Vagina (tissue), 2 donors: ENCODE measurements around the gene GANAB. TPM values are rescaled to one million over a fixed set of nuclear protein-coding genes. Genes with fewer than 3 reads are reported as not detected.

Experiments used
- DNase-seq, 2 donors: peaks; one replicate each; pipeline ENCODE4 v3.0.0-alpha.2; 2017; ENCODE audit errors: extremely low spot score in 2 of 2
- H3K27ac ChIP-seq: fragments of 200-600 bp; sonication (generic); one replicate; pipeline ENCODE4 v1.5.1; 2019
- H3K27me3 ChIP-seq: fragments of 200-600 bp; sonication (generic); one replicate; pipeline ENCODE4 v1.5.1; 2019
- H3K36me3 ChIP-seq, 2 donors: fragments of 200-600 bp; sonication (generic); one replicate each; pipeline ENCODE4 v1.5.1; 2017 to 2019
- H3K4me1 ChIP-seq: fragments of 200-600 bp; sonication (generic); one replicate; pipeline ENCODE4 v1.5.1; 2019
- H3K4me3 ChIP-seq, 2 donors: fragments of 200-600 bp; sonication (generic); 1 replicate in 1 of 2; 2 replicates in 1 of 2; pipeline ENCODE4 v1.5.1; 2016 to 2019
- H3K9me3 ChIP-seq: fragments of 200-600 bp; sonication (generic); one replicate; pipeline ENCODE4 v1.5.1; 2019
- POLR2A ChIP-seq, 2 donors: fragments of 450-650 bp; IDR thresholded peaks; one replicate each; pipeline ENCODE4 v1.6.1; 2017; ENCODE audit warnings: antibody characterized with exemption in 2 of 2, mild to moderate bottlenecking in 2 of 2, moderate library complexity in 2 of 2
- POLR2AphosphoS5 ChIP-seq, 2 donors: sonication (generic); formaldehyde crosslinking; IDR thresholded peaks; one replicate each; pipeline ENCODE4 v1.9.0; 2017; ENCODE audit warnings: antibody characterized with exemption in 2 of 2, mild to moderate bottlenecking in 2 of 2, low read depth in 1 of 2; ENCODE audit not compliant: insufficient read depth in 1 of 2
- intact Hi-C: fragments of 100-400 bp; cut with DNase I; formaldehyde crosslinking; loops from one replicate; pipeline ENCODE4 v1.15.1; 2023
- total RNA-seq: library from RNA; depleted of rRNA; stranded (reverse); fragments of >200 nt; gene quantifications from one replicate; pipeline ENCODE4 v1.2.3, GENCODE V29; 2016
- TF ChIP-seq, protein P1 (sequence below), 3 experiments: fragments of 450-650 bp in 2 of 3; fragments of 200-600 bp in 1 of 3; sonication (generic) in 1 of 3; IDR thresholded peaks; one replicate each; pipeline ENCODE4 v1.5.1; 2017 to 2019; ENCODE audit warnings: antibody characterized with exemption in 3 of 3, mild to moderate bottlenecking in 2 of 3, moderate library complexity in 2 of 3

GANAB gene
- total RNA-seq, 1 donor from 2014 or later = 129 TPM

DNA sequence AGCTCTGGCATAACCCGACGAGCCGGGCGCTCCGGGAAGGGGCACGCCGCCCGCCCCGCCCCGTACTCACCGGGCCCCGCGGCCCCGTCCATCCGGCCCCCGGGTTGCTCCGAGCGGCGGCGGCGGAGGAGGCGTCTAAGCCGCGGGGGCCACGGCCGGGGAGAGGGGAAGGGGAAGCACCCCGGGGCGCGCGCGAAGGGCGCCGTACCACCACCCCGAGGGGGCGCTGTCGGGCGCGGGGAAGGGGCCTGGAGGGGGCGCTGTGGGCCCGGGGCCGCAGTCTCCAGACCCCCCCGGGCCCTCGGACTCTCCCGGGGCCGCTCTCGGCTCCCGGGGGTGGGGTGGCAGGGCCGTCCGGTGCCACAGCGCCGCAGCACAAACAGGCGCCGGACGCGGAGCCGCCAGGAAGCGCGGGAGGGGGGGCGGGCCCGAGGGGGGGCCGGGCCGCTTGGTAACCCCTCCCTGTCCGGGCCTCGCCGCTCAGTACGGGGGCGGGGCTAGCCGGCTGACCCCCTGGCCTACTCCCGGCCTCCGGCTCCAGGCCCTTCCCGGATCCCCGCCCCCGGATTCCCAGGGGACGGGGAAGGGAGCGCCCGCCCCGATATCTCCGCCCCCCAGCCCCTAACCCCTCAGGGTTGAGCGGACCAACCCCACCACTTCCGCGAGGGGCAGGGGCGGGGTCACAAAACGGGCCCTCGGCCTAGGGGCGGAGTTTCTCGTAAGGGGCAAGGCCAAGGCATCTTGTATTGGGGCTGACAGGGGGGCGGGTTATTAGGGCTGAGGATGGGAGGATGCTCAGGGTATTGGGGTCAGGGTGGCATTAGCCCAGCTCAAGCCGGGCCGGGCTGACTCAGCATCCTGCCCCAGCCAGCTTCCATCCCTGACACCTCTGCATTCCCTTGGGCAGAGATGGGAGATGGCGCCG is 33.8 kb downstream of the GANAB start, which contains the start of the genes EML3 and ROM1:
TSS of gene EML3 (minus strand) at position 410 of the 925 bp plus-strand sequence. CDS start at position 92, 318 bp downstream.
TSS of gene ROM1 (plus strand) at position 892 of the 925 bp plus-strand sequence. CDS start at position 917, 25 bp downstream.
- H3K4me3 ChIP-seq = peak within 1 kb of the TSS; percentile 83 to 96
- peak within 1 kb of the TSS; percentile 92 for H3K27ac ChIP-seq
- DNase-seq = no peak
- peaks cover 42% of the 10 kb centered on the region for H3K4me1 ChIP-seq
- peaks cover 0 to 33% of the 10 kb centered on the region in 2 donors for H3K36me3 ChIP-seq
- H3K9me3 ChIP-seq = no peaks in the 10 kb centered on the region
- TF ChIP-seq, protein P1, sequence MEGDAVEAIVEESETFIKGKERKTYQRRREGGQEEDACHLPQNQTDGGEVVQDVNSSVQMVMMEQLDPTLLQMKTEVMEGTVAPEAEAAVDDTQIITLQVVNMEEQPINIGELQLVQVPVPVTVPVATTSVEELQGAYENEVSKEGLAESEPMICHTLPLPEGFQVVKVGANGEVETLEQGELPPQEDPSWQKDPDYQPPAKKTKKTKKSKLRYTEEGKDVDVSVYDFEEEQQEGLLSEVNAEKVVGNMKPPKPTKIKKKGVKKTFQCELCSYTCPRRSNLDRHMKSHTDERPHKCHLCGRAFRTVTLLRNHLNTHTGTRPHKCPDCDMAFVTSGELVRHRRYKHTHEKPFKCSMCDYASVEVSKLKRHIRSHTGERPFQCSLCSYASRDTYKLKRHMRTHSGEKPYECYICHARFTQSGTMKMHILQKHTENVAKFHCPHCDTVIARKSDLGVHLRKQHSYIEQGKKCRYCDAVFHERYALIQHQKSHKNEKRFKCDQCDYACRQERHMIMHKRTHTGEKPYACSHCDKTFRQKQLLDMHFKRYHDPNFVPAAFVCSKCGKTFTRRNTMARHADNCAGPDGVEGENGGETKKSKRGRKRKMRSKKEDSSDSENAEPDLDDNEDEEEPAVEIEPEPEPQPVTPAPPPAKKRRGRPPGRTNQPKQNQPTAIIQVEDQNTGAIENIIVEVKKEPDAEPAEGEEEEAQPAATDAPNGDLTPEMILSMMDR (IDR thresholded peaks at IDR 0.05) = peak; percentile 65 to 100 (median 79)
- TF ChIP-seq POLR2A (IDR thresholded peaks at IDR 0.05) = no peak
- peak; percentile 42 to 74 for TF ChIP-seq POLR2AphosphoS5 (IDR thresholded peaks at IDR 0.05; ENCODE audit: insufficient read depth in 1 of 2, low read depth in 1 of 2)
- intact Hi-C loops = loop anchor here (10.0 kb wide), 1 partner anchor 1708 kb away; the partner anchor contains the start of gene PRPF19
- H3K27me3 ChIP-seq = no peaks in the 10 kb centered on the region

DNA sequence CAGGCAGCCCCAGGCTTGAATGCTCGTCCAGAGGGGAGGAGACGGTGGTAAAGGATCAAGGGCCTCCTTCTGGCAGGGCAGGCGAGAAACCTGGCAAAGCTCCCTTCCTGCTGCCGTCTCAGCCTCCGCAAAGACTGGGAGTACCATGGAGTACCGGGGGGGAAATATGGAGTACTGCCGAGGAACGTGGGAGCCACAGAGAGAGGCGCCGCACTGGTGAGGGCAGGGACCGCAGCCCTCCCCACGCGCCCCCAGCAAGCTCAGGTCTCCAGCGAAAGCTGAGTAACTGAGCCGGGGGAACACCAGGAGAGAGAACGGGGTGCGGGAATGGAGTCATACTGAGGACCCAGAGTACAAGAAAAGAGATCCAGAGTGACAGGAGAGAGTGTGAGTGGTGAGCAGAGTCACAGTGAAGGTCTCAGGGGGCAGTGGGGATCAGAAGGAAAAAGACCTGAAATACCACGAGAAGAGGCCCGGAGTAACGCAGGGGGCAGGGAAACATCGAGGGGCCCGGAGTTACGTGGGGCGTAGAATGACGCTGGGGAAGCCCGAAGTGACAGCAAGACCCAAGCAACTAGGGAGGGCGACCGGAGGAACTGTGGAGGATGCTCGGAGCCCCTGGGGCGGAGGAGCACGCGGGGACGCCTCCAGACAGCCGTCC is 34.6 kb downstream of the GANAB start:
- peaks cover 42% of the 10 kb centered on the region for H3K4me1 ChIP-seq
- intact Hi-C loops = loop anchor here (10.0 kb wide), 1 partner anchor 1707 kb away; the partner anchor contains the start of gene PRPF19
- peak overlapping the region; percentile 83 to 96 for H3K4me3 ChIP-seq
- no peak for DNase-seq
- peaks cover 0 to 27% of the 10 kb centered on the region in 2 donors for H3K36me3 ChIP-seq
- peak overlapping the region; percentile 92 for H3K27ac ChIP-seq
- peak in 1 of 2 donors; percentile 22 for TF ChIP-seq POLR2A (IDR thresholded peaks at IDR 0.05)
- peak in 1 of 2 donors; percentile 48 for TF ChIP-seq POLR2AphosphoS5 (IDR thresholded peaks at IDR 0.05; ENCODE audit: insufficient read depth in 1 of 2, low read depth in 1 of 2)
- TF ChIP-seq, protein P1 (IDR thresholded peaks at IDR 0.05) = no peak
- no peaks in the 10 kb centered on the region for H3K27me3 ChIP-seq
- no peaks in the 10 kb centered on the region for H3K9me3 ChIP-seq

DNA sequence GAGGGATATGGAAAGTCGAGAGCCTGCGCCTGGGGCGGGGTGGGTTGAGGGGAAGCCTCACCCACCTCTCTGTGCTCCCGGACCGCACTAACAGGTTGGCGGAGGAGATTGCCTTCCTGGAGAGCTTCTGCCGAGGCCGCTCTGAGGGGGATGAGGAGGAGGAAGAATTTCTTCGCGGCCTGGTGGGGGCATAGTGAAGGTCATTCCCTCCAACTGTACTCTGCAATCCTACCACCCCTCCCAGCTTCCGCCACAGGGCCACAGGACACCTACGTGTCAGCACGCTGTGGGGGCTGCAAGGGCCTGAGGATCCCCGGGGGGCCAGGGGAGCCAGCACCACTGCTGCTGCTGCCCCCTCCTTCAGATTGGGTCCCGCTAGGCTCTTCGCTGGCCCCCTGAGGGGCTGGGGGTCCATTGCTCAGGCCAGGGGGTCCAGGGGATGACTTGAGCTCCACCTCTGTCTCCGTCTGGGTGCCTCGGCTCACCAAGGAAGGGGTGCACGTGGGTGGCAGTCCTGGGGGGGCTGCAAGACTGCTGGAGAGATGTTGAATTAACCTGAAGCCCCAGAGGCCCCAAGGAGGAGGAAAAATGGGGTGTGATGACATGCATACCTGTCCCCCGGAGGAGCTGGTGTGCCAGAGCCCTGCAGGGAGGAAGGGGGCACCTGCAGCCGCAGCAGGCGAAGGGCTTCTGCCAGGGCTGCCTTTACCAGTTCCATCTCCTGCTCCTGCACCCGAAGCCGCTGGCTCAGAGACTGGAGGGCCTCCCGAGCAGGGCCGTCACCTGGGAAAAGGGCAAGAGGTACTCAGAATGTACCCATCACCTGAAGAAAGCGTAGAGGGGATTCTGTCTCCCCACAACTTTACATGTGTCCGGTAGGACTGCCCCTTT is 35.4 kb downstream of the GANAB start:
- H3K4me3 ChIP-seq = peak overlapping the region; percentile 83 to 96
- TF ChIP-seq POLR2A (IDR thresholded peaks at IDR 0.05) (no peak), POLR2AphosphoS5 (IDR thresholded peaks at IDR 0.05; ENCODE audit: insufficient read depth in 1 of 2, low read depth in 1 of 2) (no peak)
- TF ChIP-seq, protein P1 (IDR thresholded peaks at IDR 0.05) = no peak
- no peak for DNase-seq
- intact Hi-C loops = loop anchor here (10.0 kb wide), 1 partner anchor 1706 kb away; the partner anchor contains the start of gene PRPF19
- no peaks in the 10 kb centered on the region for H3K9me3 ChIP-seq
- peaks cover 0 to 25% of the 10 kb centered on the region in 2 donors for H3K36me3 ChIP-seq
- peak overlapping the region; percentile 92 for H3K27ac ChIP-seq
- no peaks in the 10 kb centered on the region for H3K27me3 ChIP-seq
- peaks cover 42% of the 10 kb centered on the region for H3K4me1 ChIP-seq

DNA sequence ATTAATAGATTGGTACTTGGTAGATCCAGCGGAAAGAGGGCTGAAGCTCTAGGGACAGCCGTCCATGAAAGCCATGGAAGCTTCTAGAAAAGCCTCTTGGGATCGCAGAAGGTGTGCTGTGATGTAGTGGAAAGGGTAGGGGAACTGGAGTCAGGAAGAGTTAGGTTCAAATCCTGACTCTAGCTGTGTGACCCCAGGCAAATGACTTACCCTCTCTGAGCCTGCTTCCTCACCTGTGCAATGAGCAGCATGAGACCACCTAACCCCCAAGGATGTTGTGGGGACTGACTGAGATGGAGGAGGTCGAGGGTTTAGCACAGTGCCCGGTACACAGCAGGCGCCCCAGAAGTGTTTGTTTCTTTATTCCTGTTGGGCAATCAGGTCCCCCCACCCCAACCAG is 36.0 kb downstream of the GANAB start:
- Histone ChIP-seq H3K27me3 (no peaks in the 10 kb centered on the region), H3K4me3 (no peak overlapping the region), H3K36me3 (peaks cover 0 to 26% of the 10 kb centered on the region in 2 donors), H3K27ac (no peak overlapping the region), H3K9me3 (no peaks in the 10 kb centered on the region), H3K4me1 (peaks cover 42% of the 10 kb centered on the region)
- DNase-seq = no peak
- no peak for TF ChIP-seq POLR2A (IDR thresholded peaks at IDR 0.05)
- TF ChIP-seq, protein P1 (IDR thresholded peaks at IDR 0.05) = no peak
- no peak for TF ChIP-seq POLR2AphosphoS5 (IDR thresholded peaks at IDR 0.05; ENCODE audit: insufficient read depth in 1 of 2, low read depth in 1 of 2)
- intact Hi-C loops = loop anchor here (10.0 kb wide), 1 partner anchor 1706 kb away; the partner anchor contains the start of gene PRPF19
